Measurements from ENCODE around the gene CAPN13. TPM values are rescaled to one million over a fixed set of nuclear protein-coding genes. Genes with fewer than 3 reads are reported as not detected.

CAPN13 gene
- total RNA-seq, 1 donor from 2014 or later = under 0.01 TPM

DNA sequence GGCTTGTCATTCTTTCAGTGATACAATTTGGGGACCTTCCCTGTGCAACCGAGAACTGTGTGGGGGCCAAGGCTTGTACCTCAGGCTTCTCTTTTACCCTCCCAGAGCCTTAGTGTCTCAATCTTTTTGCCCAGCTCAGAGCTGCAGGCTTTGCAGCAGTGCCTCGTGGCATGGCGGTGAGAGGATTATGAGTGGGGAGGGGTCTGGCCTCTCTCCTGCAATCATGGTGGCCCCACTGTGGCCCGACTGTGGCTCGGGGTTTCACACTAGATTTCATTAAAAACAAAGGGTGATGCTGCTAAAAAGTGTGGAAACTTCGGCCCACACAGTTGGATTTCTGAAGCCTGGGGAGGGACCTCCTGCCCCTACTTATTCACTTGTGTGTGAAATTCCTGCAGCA is 75.5 kb downstream of the CAPN13 start:
- TF ChIP-seq, protein P1, sequence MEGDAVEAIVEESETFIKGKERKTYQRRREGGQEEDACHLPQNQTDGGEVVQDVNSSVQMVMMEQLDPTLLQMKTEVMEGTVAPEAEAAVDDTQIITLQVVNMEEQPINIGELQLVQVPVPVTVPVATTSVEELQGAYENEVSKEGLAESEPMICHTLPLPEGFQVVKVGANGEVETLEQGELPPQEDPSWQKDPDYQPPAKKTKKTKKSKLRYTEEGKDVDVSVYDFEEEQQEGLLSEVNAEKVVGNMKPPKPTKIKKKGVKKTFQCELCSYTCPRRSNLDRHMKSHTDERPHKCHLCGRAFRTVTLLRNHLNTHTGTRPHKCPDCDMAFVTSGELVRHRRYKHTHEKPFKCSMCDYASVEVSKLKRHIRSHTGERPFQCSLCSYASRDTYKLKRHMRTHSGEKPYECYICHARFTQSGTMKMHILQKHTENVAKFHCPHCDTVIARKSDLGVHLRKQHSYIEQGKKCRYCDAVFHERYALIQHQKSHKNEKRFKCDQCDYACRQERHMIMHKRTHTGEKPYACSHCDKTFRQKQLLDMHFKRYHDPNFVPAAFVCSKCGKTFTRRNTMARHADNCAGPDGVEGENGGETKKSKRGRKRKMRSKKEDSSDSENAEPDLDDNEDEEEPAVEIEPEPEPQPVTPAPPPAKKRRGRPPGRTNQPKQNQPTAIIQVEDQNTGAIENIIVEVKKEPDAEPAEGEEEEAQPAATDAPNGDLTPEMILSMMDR (IDR thresholded peaks at IDR 0.05; ENCODE audit: insufficient read depth, low read length, severe bottlenecking) = no peak

DNA sequence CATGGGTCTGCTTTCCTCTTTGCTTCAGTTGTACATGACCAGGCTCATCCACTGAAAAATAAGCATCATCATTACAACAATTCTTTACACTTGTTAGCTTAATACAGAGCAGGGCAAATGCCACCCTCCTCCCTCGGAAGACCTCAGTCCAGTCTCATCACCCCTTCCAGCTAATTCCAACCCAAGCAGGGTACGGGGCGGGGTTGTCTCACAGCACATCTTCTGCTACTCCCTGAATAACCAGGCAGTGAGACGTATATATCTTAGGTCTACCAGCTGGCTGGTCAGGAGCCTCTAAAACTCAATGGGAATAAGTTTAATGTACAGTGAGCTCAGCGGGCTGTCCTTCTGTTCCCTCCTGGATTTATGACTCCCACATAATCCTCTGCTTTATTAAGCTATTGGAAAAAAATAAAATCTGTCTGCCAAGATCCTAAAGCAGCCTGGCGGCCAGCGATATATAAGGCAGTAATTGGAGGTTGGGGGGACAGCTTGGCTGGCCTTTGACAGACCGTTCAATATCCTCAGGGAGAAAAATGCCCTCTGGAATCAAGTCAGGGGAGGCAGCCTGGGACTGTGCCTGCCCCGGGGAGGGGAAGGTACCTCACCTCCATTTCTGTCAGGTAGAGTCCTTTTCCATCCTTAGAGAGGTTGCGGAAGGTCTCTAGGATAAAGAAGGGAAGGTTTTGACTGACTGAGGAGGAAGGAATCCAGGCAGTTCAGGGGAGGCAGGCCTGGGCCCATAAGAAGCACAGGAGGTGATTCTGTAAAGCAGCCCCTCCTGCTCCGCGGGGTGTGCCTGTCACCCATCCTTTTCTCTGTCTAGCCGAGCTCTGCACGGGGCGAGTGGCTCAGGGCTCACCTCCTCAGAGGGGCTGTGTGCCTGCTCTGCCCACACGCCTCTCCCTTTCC is 76.3 kb downstream of the CAPN13 start:
- no peak for FAIRE-seq
- TF ChIP-seq, protein P1 (IDR thresholded peaks at IDR 0.05; ENCODE audit: insufficient read depth, low read length, severe bottlenecking) = no peak
- Histone ChIP-seq H3K36me3 (ENCODE audit: control insufficient read depth, insufficient read depth, low read length) (no peaks in the 10 kb centered on the region), H3K27me3 (ENCODE audit: control insufficient read depth, insufficient read depth, low read length) (peaks cover 2% of the 10 kb centered on the region), H3K4me3 (ENCODE audit: low read depth, low read length) (no peak overlapping the region)
- no peak for DNase-seq (ENCODE audit: low read depth)

More for the DNA sequence above, 75.5 kb downstream of the CAPN13 start:
- Histone ChIP-seq H3K4me3 (ENCODE audit: low read depth, low read length) (no peak overlapping the region), H3K36me3 (ENCODE audit: control insufficient read depth, insufficient read depth, low read length) (no peaks in the 10 kb centered on the region), H3K27me3 (ENCODE audit: control insufficient read depth, insufficient read depth, low read length) (peaks cover 2% of the 10 kb centered on the region)
- no peak for FAIRE-seq
- DNase-seq (ENCODE audit: low read depth) = no peak

DNA sequence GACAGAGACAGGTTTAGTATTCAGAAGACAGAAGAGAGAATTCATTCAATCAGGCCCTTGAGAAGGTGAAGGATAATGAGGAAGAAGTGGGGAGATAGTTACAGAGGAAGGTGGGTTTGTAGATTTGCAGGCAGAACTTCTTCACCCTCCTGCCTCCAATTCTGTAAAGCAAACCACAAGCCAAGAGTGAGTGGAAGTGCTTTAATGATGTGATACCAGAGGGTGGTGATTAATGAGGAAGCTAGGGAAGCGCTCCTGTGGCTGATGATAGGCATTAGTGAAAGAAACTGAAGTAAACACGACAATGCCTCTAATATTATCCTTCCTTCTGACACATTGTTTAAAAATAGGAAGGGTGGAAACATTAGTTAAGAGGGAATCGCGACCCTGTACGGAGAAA is 78.2 kb downstream of the CAPN13 start:
- TF ChIP-seq, protein P1 (IDR thresholded peaks at IDR 0.05; ENCODE audit: insufficient read depth, low read length, severe bottlenecking) = no peak
- FAIRE-seq = no peak
- H3K27me3 ChIP-seq (ENCODE audit: control insufficient read depth, insufficient read depth, low read length) = peaks cover 2% of the 10 kb centered on the region

DNA sequence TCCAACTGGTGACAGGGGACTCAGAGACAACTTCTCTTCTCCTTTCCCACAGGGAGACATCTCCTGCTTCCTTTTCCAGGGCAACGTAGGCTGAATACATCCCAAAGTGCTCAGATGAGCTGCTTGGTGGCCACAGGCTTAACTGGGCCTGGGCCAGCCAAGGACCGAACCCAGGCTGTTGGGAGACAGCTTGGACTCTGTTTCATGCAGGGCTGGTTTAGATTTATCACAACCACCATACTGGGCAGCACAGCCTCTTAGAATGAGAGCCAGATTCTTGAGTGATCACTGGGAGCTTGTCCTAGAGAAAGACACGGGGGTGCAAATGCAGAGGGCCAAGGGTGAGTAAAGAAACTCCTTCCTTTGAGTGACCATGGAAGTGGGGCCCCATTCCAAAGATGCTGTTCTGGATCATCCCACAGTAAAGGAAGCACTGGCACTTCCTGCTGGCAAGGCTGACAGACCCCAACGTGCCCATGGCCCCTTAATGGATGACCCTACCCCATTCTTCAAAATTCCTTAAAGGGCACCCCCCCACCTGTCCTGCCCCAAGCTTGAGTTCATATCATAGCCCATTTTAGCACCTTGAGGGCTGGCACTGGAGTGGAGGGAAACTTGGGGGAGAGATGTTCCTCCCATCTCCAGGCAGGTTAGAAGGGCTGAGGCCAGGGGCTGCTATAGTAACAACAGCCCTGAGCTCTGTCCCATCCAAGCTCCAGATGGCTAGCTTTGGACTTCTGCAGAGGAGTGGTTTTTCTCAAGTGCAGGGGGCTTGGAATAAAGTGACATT is 84.1 kb downstream of the CAPN13 start:
- Histone ChIP-seq H3K4me3 (ENCODE audit: low read depth, low read length) (no peak overlapping the region), H3K27me3 (ENCODE audit: control insufficient read depth, insufficient read depth, low read length) (no peaks in the 10 kb centered on the region), H3K36me3 (ENCODE audit: control insufficient read depth, insufficient read depth, low read length) (no peaks in the 10 kb centered on the region)
- FAIRE-seq = no peak
- DNase-seq (ENCODE audit: low read depth) = no peak
- TF ChIP-seq, protein P1 (IDR thresholded peaks at IDR 0.05; ENCODE audit: insufficient read depth, low read length, severe bottlenecking) = no peak

More for the DNA sequence above, 78.2 kb downstream of the CAPN13 start:
- Histone ChIP-seq H3K4me3 (ENCODE audit: low read depth, low read length) (no peak overlapping the region), H3K36me3 (ENCODE audit: control insufficient read depth, insufficient read depth, low read length) (no peaks in the 10 kb centered on the region)
- no peak for DNase-seq (ENCODE audit: low read depth)

DNA sequence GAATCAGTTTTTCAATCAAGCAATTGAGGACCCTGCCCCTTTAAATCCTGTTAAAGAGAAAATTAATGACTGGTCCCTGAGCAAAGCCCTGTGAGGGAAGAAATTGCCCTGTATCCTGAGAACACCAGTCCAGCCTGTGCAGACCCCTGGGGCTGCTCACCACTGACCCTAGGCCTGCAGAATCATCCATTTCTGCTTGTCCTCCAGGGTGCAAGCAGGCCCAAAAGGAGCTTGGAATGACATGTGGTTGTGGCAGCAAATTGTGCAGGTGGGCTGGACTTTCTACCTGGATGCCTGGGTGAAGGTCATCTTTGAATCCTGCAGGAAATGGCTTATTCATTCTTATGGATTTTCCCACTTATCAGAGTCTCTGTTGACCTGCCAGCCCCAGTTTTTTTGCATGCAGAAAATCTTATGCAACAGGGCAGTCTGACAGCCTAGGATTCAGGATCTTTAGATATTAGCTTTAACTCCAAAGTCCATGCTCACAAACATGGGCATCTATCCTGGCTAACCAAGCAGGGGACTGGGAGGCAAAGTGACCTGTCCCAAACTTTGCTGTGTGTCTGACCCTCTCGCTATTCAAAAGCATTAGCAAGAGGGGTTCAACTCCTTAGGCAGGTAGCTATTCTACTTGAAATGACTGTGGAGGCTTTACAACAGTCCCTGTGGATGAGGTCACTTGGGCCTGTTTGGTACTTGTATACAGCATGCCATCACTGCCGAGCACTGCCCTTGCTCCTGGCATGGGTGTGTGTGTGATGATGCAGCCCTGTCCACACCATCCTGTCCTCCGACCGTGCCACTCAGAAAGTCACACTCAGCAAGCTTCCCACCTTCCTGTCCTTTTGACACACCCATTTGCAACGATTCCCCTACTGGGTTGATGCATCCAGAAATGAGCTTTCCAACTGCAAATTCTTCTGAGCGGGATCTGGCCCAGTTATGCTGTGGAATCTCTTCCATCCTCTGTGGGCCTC is 85.3 kb downstream of the CAPN13 start:
- H3K27me3 ChIP-seq (ENCODE audit: control insufficient read depth, insufficient read depth, low read length) = no peaks in the 10 kb centered on the region
- FAIRE-seq (peak; percentile 90), DNase-seq (ENCODE audit: low read depth) (no peak)
- TF ChIP-seq, protein P1 (IDR thresholded peaks at IDR 0.05; ENCODE audit: insufficient read depth, low read length, severe bottlenecking) = no peak
- no peaks in the 10 kb centered on the region for H3K36me3 ChIP-seq (ENCODE audit: control insufficient read depth, insufficient read depth, low read length)
- H3K4me3 ChIP-seq (ENCODE audit: low read depth, low read length) = no peak overlapping the region

Measured in bronchial epithelial cell (primary cell).